ENCODE data around the gene CCDC192. TPM values are rescaled to one million over a fixed set of nuclear protein-coding genes. Genes with fewer than 3 reads are reported as not detected.

CCDC192 gene
- total and polyA plus RNA-seq, 4 donors: not detected

DNA sequence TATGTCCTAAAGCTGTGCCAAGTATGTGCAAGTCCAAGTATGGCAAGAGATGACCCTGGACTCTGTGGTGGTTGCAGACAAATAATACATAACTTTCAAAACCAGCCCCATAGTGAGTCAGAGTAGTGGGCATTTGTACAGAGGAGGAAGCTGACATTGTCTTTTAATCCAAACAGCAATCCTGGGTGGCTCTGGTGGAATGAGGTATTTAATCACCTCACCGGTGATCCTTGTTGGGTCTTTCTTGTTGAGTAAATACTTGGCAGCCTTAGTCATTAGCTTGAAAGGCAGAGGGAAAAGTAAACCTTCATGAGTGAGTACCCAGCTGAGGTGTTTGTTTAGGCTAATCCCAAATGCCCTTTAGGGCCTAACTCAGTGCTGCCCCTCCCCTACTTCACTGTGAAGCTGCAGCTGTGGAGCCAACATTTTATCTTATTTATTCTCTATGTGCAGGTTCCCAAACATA, 231.6 kb downstream of the CCDC192 start:
- intact Hi-C loops (cut with DNase I): no loop called here
- WGBS, 2 donors: 30 to 33% methylated on average over 1 of the region's 1 CpG
- Histone ChIP-seq H3K36me3 (ENCODE audit: control insufficient read depth in 1 of 2, insufficient read depth in 2 of 2, low read length in 1 of 2) (no peaks in the 10 kb centered on the region), H3K27ac (ENCODE audit: low read depth in 1 of 2, low read length in 2 of 2) (no peak overlapping the region), H3K4me1 (ENCODE audit: control insufficient read depth in 1 of 2, insufficient read depth in 2 of 2, low read length in 2 of 2) (no peaks in the 10 kb centered on the region), H3K4me3 (ENCODE audit: low read length in 2 of 2) (no peak overlapping the region), H3K27me3 (ENCODE audit: control insufficient read depth in 1 of 2, insufficient read depth in 2 of 2, low read length in 1 of 2) (no peaks in the 10 kb centered on the region), H3K9me3 (ENCODE audit: control insufficient read depth, low read length) (no peaks in the 10 kb centered on the region)
- ATAC-seq (ENCODE audit: low FRiP score) (peak; percentile 20), DNase-seq (no peak)

- no peak for ATAC-seq (ENCODE audit: low FRiP score)
Measured at GRCh38 chr5:127935398-127935797, 232.2 kb downstream of the CCDC192 start.

GRCh38 chr5:127936439-127936972, 233.3 kb downstream of the CCDC192 start:
- no peak overlapping the region for H3K4me3 ChIP-seq (ENCODE audit: low read length in 2 of 2)
- intact Hi-C loops (cut with DNase I): no loop called here
- no peaks in the 10 kb centered on the region for H3K4me1 ChIP-seq (ENCODE audit: control insufficient read depth in 1 of 2, insufficient read depth in 2 of 2, low read length in 2 of 2)
- H3K36me3 ChIP-seq (ENCODE audit: control insufficient read depth in 1 of 2, insufficient read depth in 2 of 2, low read length in 1 of 2): no peaks in the 10 kb centered on the region
- no peaks in the 10 kb centered on the region for H3K9me3 ChIP-seq (ENCODE audit: control insufficient read depth, low read length)
- 75 to 82% methylated on average over 6 of the region's 6 CpGs for WGBS, 2 donors
- no peak for ATAC-seq (ENCODE audit: low FRiP score)
- no peaks in the 10 kb centered on the region for H3K27me3 ChIP-seq (ENCODE audit: control insufficient read depth in 1 of 2, insufficient read depth in 2 of 2, low read length in 1 of 2)
- H3K27ac ChIP-seq (ENCODE audit: low read depth in 1 of 2, low read length in 2 of 2): no peak overlapping the region
- no peak for DNase-seq

More at GRCh38 chr5:127935398-127935797, 232.2 kb downstream of the CCDC192 start:
- H3K9me3 ChIP-seq (ENCODE audit: control insufficient read depth, low read length): no peaks in the 10 kb centered on the region
- 19 to 39% methylated on average over 1 of the region's 1 CpG for WGBS, 2 donors
- intact Hi-C loops (cut with DNase I): no loop called here
- no peak overlapping the region for H3K27ac ChIP-seq (ENCODE audit: low read depth in 1 of 2, low read length in 2 of 2)
- no peak overlapping the region for H3K4me3 ChIP-seq (ENCODE audit: low read length in 2 of 2)
- H3K4me1 ChIP-seq (ENCODE audit: control insufficient read depth in 1 of 2, insufficient read depth in 2 of 2, low read length in 2 of 2): no peaks in the 10 kb centered on the region
- no peaks in the 10 kb centered on the region for H3K36me3 ChIP-seq (ENCODE audit: control insufficient read depth in 1 of 2, insufficient read depth in 2 of 2, low read length in 1 of 2)
- H3K27me3 ChIP-seq (ENCODE audit: control insufficient read depth in 1 of 2, insufficient read depth in 2 of 2, low read length in 1 of 2): no peaks in the 10 kb centered on the region
- DNase-seq: no peak

DNA sequence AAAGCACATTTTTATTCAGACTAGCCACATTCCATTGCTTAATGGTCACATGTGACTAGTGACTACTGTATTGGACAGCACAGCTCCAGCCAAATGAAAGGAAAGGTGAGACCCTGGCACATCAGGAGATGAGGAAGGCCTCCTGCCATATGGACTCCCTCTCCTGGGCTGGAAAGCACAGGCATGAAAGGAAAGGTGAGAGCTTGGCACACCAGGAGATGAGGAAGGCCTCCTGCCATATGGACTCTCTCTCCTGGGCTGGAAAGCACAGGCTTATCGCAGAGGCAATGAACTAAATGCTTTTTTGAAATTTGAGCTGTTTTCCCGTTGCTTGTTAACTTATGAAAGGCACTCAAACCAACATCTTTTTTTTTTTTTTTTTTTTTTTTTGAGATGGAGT, 235.6 kb downstream of the CCDC192 start:
- ATAC-seq (ENCODE audit: low FRiP score) (no peak), DNase-seq (no peak)
- H3K4me1 ChIP-seq (ENCODE audit: control insufficient read depth in 1 of 2, insufficient read depth in 2 of 2, low read length in 2 of 2): no peaks in the 10 kb centered on the region
- 89 to 90% methylated on average over 2 of the region's 2 CpGs for WGBS, 2 donors
- no peaks in the 10 kb centered on the region for H3K27me3 ChIP-seq (ENCODE audit: control insufficient read depth in 1 of 2, insufficient read depth in 2 of 2, low read length in 1 of 2)
- H3K36me3 ChIP-seq (ENCODE audit: control insufficient read depth in 1 of 2, insufficient read depth in 2 of 2, low read length in 1 of 2): no peaks in the 10 kb centered on the region
- no peak overlapping the region for H3K4me3 ChIP-seq (ENCODE audit: low read length in 2 of 2)
- H3K9me3 ChIP-seq (ENCODE audit: control insufficient read depth, low read length): no peaks in the 10 kb centered on the region
- intact Hi-C loops (cut with DNase I): no loop called here
- no peak overlapping the region for H3K27ac ChIP-seq (ENCODE audit: low read depth in 1 of 2, low read length in 2 of 2)

GRCh38 chr5:127940854-127941253, 237.7 kb downstream of the CCDC192 start:
- intact Hi-C loops (cut with DNase I): no loop called here
- Histone ChIP-seq H3K27me3 (ENCODE audit: control insufficient read depth in 1 of 2, insufficient read depth in 2 of 2, low read length in 1 of 2) (no peaks in the 10 kb centered on the region), H3K4me1 (ENCODE audit: control insufficient read depth in 1 of 2, insufficient read depth in 2 of 2, low read length in 2 of 2) (no peaks in the 10 kb centered on the region), H3K36me3 (ENCODE audit: control insufficient read depth in 1 of 2, insufficient read depth in 2 of 2, low read length in 1 of 2) (no peaks in the 10 kb centered on the region), H3K4me3 (ENCODE audit: low read length in 2 of 2) (no peak overlapping the region), H3K9me3 (ENCODE audit: control insufficient read depth, low read length) (no peaks in the 10 kb centered on the region), H3K27ac (ENCODE audit: low read depth in 1 of 2, low read length in 2 of 2) (no peak overlapping the region)
- ATAC-seq (ENCODE audit: low FRiP score) (no peak), DNase-seq (no peak)
- 47 to 53% methylated on average over 1 of the region's 1 CpG for WGBS, 2 donors

DNA sequence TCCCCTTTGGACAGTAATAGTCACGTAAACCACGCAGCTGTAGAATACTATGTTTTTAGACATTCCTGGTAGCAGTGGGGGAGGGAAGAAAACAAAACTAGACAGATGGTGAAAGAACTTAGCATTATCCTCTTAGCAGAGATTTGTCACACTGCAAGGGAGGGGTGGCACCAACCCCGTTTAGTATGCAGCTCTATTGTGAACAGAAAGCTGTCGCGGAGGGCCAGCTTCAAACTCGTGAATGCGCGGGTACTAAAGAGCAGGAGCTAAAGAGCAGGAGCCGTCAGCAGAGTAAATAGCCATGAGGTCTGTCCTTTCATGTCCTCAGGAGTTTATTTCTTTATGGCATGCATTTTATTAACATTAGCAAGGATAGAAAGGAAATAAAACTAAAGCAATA, 238.5 kb downstream of the CCDC192 start:
- no peak for ATAC-seq (ENCODE audit: low FRiP score)
- Histone ChIP-seq H3K9me3 (ENCODE audit: control insufficient read depth, low read length) (no peaks in the 10 kb centered on the region), H3K27ac (ENCODE audit: low read depth in 1 of 2, low read length in 2 of 2) (no peak overlapping the region), H3K27me3 (ENCODE audit: control insufficient read depth in 1 of 2, insufficient read depth in 2 of 2, low read length in 1 of 2) (no peaks in the 10 kb centered on the region), H3K4me3 (ENCODE audit: low read length in 2 of 2) (no peak overlapping the region), H3K4me1 (ENCODE audit: control insufficient read depth in 1 of 2, insufficient read depth in 2 of 2, low read length in 2 of 2) (no peaks in the 10 kb centered on the region), H3K36me3 (ENCODE audit: control insufficient read depth in 1 of 2, insufficient read depth in 2 of 2, low read length in 1 of 2) (no peaks in the 10 kb centered on the region)
- intact Hi-C loops (cut with DNase I): no loop called here
- DNase-seq: no peak
- WGBS, 2 donors: 57 to 62% methylated on average over 9 of the region's 9 CpGs

GRCh38 chr5:127942246-127943060, 239.3 kb downstream of the CCDC192 start:
- H3K27me3 ChIP-seq (ENCODE audit: control insufficient read depth in 1 of 2, insufficient read depth in 2 of 2, low read length in 1 of 2): no peaks in the 10 kb centered on the region
- no peaks in the 10 kb centered on the region for H3K9me3 ChIP-seq (ENCODE audit: control insufficient read depth, low read length)
- ATAC-seq (ENCODE audit: low FRiP score) (no peak), DNase-seq (no peak)
- intact Hi-C loops (cut with DNase I): no loop called here
- no peaks in the 10 kb centered on the region for H3K36me3 ChIP-seq (ENCODE audit: control insufficient read depth in 1 of 2, insufficient read depth in 2 of 2, low read length in 1 of 2)
- WGBS, 2 donors: 80 to 86% methylated on average over 3 of the region's 3 CpGs
- H3K4me3 ChIP-seq (ENCODE audit: low read length in 2 of 2): no peak overlapping the region
- no peak overlapping the region for H3K27ac ChIP-seq (ENCODE audit: low read depth in 1 of 2, low read length in 2 of 2)
- no peaks in the 10 kb centered on the region for H3K4me1 ChIP-seq (ENCODE audit: control insufficient read depth in 1 of 2, insufficient read depth in 2 of 2, low read length in 2 of 2)

DNA sequence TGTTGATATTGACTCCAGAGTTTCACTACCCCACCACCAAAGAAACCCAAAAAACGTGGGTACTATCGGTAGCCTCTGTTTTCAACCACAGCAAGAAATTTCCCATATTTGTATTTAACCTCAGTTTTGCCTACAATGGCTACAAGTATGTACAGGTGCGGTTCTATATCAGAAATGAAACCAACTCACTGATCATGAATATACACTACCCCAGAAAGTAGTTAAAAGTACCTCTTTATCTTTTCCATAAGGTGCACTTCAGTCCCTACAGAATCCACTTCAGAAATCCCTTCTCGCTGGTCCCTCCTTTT, 239.8 kb downstream of the CCDC192 start:
- no peaks in the 10 kb centered on the region for H3K4me1 ChIP-seq (ENCODE audit: control insufficient read depth in 1 of 2, insufficient read depth in 2 of 2, low read length in 2 of 2)
- no peak overlapping the region for H3K27ac ChIP-seq (ENCODE audit: low read depth in 1 of 2, low read length in 2 of 2)
- no peaks in the 10 kb centered on the region for H3K9me3 ChIP-seq (ENCODE audit: control insufficient read depth, low read length)
- H3K36me3 ChIP-seq (ENCODE audit: control insufficient read depth in 1 of 2, insufficient read depth in 2 of 2, low read length in 1 of 2): no peaks in the 10 kb centered on the region
- DNase-seq: no peak
- intact Hi-C loops (cut with DNase I): no loop called here
- H3K27me3 ChIP-seq (ENCODE audit: control insufficient read depth in 1 of 2, insufficient read depth in 2 of 2, low read length in 1 of 2): no peaks in the 10 kb centered on the region
- no peak overlapping the region for H3K4me3 ChIP-seq (ENCODE audit: low read length in 2 of 2)
- 92 to 97% methylated on average over 4 of the region's 4 CpGs for WGBS, 2 donors
- ATAC-seq (ENCODE audit: low FRiP score): no peak

DNA sequence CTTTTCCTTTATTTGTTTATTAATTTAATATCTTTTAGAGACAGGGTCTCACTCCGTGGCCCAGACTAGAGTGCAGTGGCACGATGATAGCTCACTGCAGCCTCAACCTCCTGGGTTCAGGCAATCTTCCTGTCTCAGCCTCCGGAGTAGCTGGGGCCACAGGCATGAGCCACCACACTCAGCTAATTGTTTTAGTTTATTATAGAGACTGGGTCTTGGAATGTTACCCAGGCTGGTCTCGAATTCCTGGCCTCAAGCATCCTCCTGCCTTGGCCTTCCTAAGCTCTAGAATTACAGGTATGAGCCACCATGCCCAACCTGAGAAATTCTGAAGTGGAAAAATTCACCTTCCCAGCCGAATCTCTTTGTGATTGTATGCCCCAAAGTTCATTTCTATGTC, 240.9 kb downstream of the CCDC192 start:
- intact Hi-C loops (cut with DNase I): no loop called here
- Histone ChIP-seq H3K36me3 (ENCODE audit: control insufficient read depth in 1 of 2, insufficient read depth in 2 of 2, low read length in 1 of 2) (no peaks in the 10 kb centered on the region), H3K27ac (ENCODE audit: low read depth in 1 of 2, low read length in 2 of 2) (no peak overlapping the region), H3K4me3 (ENCODE audit: low read length in 2 of 2) (no peak overlapping the region), H3K9me3 (ENCODE audit: control insufficient read depth, low read length) (no peaks in the 10 kb centered on the region), H3K27me3 (ENCODE audit: control insufficient read depth in 1 of 2, insufficient read depth in 2 of 2, low read length in 1 of 2) (no peaks in the 10 kb centered on the region), H3K4me1 (ENCODE audit: control insufficient read depth in 1 of 2, insufficient read depth in 2 of 2, low read length in 2 of 2) (no peaks in the 10 kb centered on the region)
- 82 to 94% methylated on average over 5 of the region's 5 CpGs for WGBS, 2 donors
- ATAC-seq (ENCODE audit: low FRiP score) (no peak), DNase-seq (no peak)
